Measurements from ENCODE around the gene FCHSD2. TPM values are rescaled to one million over a fixed set of nuclear protein-coding genes. Genes with fewer than 3 reads are reported as not detected.

The FCHSD2 gene
- total RNA-seq, 1 donor from 2014 or later: 16.3 TPM

- intact Hi-C loops (cut with DNase I): no loop called here
- no peak for DNase-seq (ENCODE audit: low spot score in 2 of 2)
These were observed 256.1 kb downstream of the FCHSD2 start for GRCh38 chr11:72885749-72886609.

GRCh38 chr11:72876147-72876546 lies 266.0 kb downstream of the FCHSD2 start:
- no peak for TF ChIP-seq CTCF (IDR thresholded peaks at IDR 0.05)
- Histone ChIP-seq H3K4me1 (peaks cover 0 to 4% of the 10 kb centered on the region in 2 donors), H3K4me3 (no peak overlapping the region), H3K27ac (no peak overlapping the region), H3K27me3 (no peaks in the 10 kb centered on the region), H3K36me3 (peaks cover 0 to 7% of the 10 kb centered on the region in 2 donors), H3K9me3 (no peaks in the 10 kb centered on the region)
- intact Hi-C loops (cut with DNase I): no loop called here
- no peak for DNase-seq (ENCODE audit: low spot score in 2 of 2)

More at GRCh38 chr11:72885749-72886609, 256.1 kb downstream of the FCHSD2 start:
- Histone ChIP-seq H3K4me1 (no peaks in the 10 kb centered on the region), H3K9me3 (no peaks in the 10 kb centered on the region), H3K27me3 (no peaks in the 10 kb centered on the region), H3K27ac (peak overlapping the region; percentile 18 to 24), H3K4me3 (no peak overlapping the region), H3K36me3 (peaks cover 21 to 46% of the 10 kb centered on the region in 2 donors)
- TF ChIP-seq CTCF (IDR thresholded peaks at IDR 0.05): no peak

DNA sequence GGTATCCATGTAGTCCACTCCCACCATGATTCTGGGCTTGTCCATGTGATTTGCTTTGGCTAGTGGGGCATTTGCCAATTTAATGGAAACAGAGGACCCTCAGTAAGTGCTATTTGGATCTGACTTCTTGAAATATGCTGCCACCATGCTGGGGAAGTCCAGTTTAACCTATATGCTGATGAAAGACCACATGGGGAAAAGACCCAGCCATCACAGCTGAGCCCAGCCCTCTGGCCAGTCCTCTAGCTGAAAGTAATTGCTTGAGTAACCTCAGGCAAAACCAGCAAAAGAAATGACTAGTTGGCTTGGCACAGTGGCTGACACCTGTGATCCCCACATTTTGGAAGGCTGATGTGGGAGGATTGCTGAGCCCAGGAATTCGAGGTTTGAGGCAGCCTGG lies 266.4 kb downstream of the FCHSD2 start:
- Histone ChIP-seq H3K27ac (no peak overlapping the region), H3K4me1 (peaks cover 0 to 4% of the 10 kb centered on the region in 2 donors), H3K27me3 (no peaks in the 10 kb centered on the region), H3K4me3 (no peak overlapping the region), H3K36me3 (peaks cover 0 to 7% of the 10 kb centered on the region in 2 donors), H3K9me3 (no peaks in the 10 kb centered on the region)
- TF ChIP-seq CTCF (IDR thresholded peaks at IDR 0.05): no peak
- no peak for DNase-seq (ENCODE audit: low spot score in 2 of 2)
- intact Hi-C loops (cut with DNase I): no loop called here

GRCh38 chr11:72872012-72872411 lies 270.1 kb downstream of the FCHSD2 start:
- H3K9me3 ChIP-seq: no peaks in the 10 kb centered on the region
- H3K36me3 ChIP-seq: peaks cover 0 to 7% of the 10 kb centered on the region in 2 donors
- intact Hi-C loops (cut with DNase I): no loop called here
- H3K4me1 ChIP-seq: peaks cover 4% of the 10 kb centered on the region in 2 donors
- no peak for TF ChIP-seq CTCF (IDR thresholded peaks at IDR 0.05)
- H3K27ac ChIP-seq: no peak overlapping the region
- no peak for DNase-seq (ENCODE audit: low spot score in 2 of 2)
- no peak overlapping the region for H3K4me3 ChIP-seq
- H3K27me3 ChIP-seq: no peaks in the 10 kb centered on the region

- H3K9me3 ChIP-seq: no peaks in the 10 kb centered on the region
- H3K4me3 ChIP-seq: no peak overlapping the region
- TF ChIP-seq CTCF (IDR thresholded peaks at IDR 0.05): no peak
- peak overlapping the region in 1 of 2 donors; percentile 59 for H3K27ac ChIP-seq
- no peak for DNase-seq (ENCODE audit: low spot score in 2 of 2)
- H3K27me3 ChIP-seq: no peaks in the 10 kb centered on the region
- peaks cover 4 to 12% of the 10 kb centered on the region in 2 donors for H3K4me1 ChIP-seq
- intact Hi-C loops (cut with DNase I): no loop called here
- H3K36me3 ChIP-seq: peaks cover 0 to 7% of the 10 kb centered on the region in 2 donors
These were observed 271.0 kb downstream of the FCHSD2 start for GRCh38 chr11:72871119-72871518.
